ENCODE measurements around the gene AKAP4. TPM values are rescaled to one million over a fixed set of nuclear protein-coding genes. Genes with fewer than 3 reads are reported as not detected.

AKAP4 gene
- total and polyA plus RNA-seq, 8 donors = not detected

GRCh38 chrX:50169717-50170116, 31.1 kb downstream of the AKAP4 start:
- Histone ChIP-seq H3K4me3 (no peak overlapping the region), H3K27ac (no peak overlapping the region), H3K36me3 (no peaks in the 10 kb centered on the region), H3K9me3 (no peaks in the 10 kb centered on the region), H3K4me1 (no peaks in the 10 kb centered on the region), H3K27me3 (no peaks in the 10 kb centered on the region)
- no peak for DNase-seq
- intact Hi-C loops (cut with DNase I) = no loop called here
- no peak for TF ChIP-seq CTCF (IDR thresholded peaks at IDR 0.05)
- ATAC-seq = no peak

GRCh38 chrX:50168241-50168687, 32.5 kb downstream of the AKAP4 start:
- DNase-seq (no peak), ATAC-seq (no peak)
- Histone ChIP-seq H3K27me3 (no peaks in the 10 kb centered on the region), H3K9me3 (no peaks in the 10 kb centered on the region), H3K4me1 (no peaks in the 10 kb centered on the region), H3K27ac (no peak overlapping the region), H3K4me3 (no peak overlapping the region), H3K36me3 (no peaks in the 10 kb centered on the region)
- intact Hi-C loops (cut with DNase I) = no loop called here
- TF ChIP-seq CTCF (IDR thresholded peaks at IDR 0.05) = no peak

- TF ChIP-seq CTCF (IDR thresholded peaks at IDR 0.05) = no peak
Observed at GRCh38 chrX:50167366-50167765, 33.4 kb downstream of the AKAP4 start.

GRCh38 chrX:50165727-50166126, 35.1 kb downstream of the AKAP4 start:
- intact Hi-C loops (cut with DNase I) = no loop called here
- no peaks in the 10 kb centered on the region for H3K4me1 ChIP-seq

More at GRCh38 chrX:50167366-50167765, 33.4 kb downstream of the AKAP4 start:
- ATAC-seq (peak; percentile 66), DNase-seq (no peak)
- no peak overlapping the region for H3K4me3 ChIP-seq
- no peaks in the 10 kb centered on the region for H3K4me1 ChIP-seq
- H3K9me3 ChIP-seq = no peaks in the 10 kb centered on the region
- H3K27ac ChIP-seq = no peak overlapping the region
- H3K36me3 ChIP-seq = no peaks in the 10 kb centered on the region
- intact Hi-C loops (cut with DNase I) = no loop called here
- H3K27me3 ChIP-seq = no peaks in the 10 kb centered on the region

GRCh38 chrX:50161127-50161526, 39.7 kb downstream of the AKAP4 start:
- Histone ChIP-seq H3K36me3 (no peaks in the 10 kb centered on the region), H3K9me3 (no peaks in the 10 kb centered on the region), H3K4me3 (no peak overlapping the region), H3K27me3 (no peaks in the 10 kb centered on the region), H3K4me1 (no peaks in the 10 kb centered on the region), H3K27ac (no peak overlapping the region)
- TF ChIP-seq CTCF (IDR thresholded peaks at IDR 0.05) = no peak
- ATAC-seq (no peak), DNase-seq (no peak)
- intact Hi-C loops (cut with DNase I) = no loop called here

More at GRCh38 chrX:50165727-50166126, 35.1 kb downstream of the AKAP4 start:
- no peaks in the 10 kb centered on the region for H3K36me3 ChIP-seq
- H3K9me3 ChIP-seq = no peaks in the 10 kb centered on the region
- ATAC-seq = no peak
- H3K4me3 ChIP-seq = no peak overlapping the region
- H3K27ac ChIP-seq = no peak overlapping the region
- DNase-seq = no peak
- no peaks in the 10 kb centered on the region for H3K27me3 ChIP-seq
- no peak for TF ChIP-seq CTCF (IDR thresholded peaks at IDR 0.05)

All from left lung (tissue), 10 donors.